HG03045 (cell line): ENCODE results near the gene TMEM54.

Experiments used
- ATAC-seq: cut with Tn5 transposase; IDR thresholded peaks from one replicate; pipeline ENCODE4 v1.9.1; 2021; ENCODE audit warnings: mild to moderate bottlenecking, moderate library complexity; ENCODE audit not compliant: unreplicated experiment

TMEM54 gene

DNA sequence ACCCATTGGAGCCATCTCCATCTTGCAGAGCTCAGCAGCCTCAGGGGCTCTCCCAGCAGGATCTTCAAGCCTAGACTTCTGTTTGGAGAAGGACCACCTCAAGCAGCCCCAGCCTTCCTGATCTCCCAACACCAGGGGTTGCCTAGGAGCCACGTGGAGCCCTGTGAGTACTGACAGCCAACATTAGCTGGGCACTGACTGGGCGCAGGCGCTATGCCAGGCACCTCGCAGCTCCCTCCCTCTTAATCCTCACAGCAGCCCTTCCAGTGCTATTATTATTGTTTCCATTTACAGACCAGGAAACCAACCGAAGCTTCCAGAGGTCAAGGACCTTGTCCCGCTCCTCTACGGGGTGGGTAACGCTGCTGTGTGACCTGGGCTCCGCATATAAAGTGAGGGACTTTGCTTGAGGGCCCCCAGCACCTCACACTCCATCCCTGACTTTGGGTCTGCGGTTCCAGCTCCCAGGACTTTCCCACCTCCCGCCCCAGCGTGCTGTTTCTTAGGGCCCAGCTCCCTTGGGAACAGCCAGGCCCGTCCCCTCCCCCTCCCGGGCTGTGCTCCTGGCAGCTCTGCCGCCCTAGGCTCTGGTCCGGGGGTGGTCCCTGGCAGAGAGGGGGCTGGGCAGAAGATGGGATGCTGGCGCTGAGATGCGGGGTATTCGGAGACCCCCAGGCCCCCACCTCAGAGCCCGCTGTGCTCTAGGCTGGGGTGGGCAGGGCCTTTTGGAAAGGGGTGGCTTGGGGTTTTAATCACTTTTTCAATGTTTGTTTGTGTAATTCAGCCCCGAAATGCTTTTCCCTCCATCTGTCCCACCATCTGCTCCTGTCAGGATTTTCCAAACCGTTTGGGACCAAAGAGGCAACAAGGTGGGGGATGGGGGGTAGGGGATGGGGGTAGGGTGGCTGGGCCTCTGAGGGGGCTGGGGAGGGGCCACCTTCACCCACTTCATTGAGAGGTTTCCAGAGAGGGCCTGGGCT is 19.0 kb downstream of the TMEM54 start:
- ATAC-seq: no peak

DNA sequence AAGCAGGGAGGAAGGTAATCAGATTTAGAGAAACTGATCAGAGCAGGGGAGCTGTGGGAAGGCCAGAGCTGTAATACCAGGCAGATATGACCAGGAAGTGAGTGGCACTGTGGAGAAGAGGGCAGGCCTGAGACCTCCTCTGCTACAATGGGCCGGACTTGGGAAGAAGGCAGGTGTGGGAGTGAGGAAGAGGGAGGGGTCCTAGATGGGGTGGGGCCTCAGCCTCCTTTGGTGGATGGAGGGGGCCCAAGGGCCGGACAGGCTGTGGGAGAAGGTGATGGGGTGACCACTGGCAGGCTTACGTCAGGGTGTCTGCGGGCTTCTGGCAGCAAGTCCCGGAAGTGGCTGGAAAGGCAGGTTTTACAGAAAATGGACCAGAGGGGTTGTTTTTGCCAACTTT is 19.9 kb downstream of the TMEM54 start:
- ATAC-seq: no peak

- no peak for ATAC-seq
Observed at GRCh38 chr1:32878637-32879041, 22.6 kb downstream of the TMEM54 start.

DNA sequence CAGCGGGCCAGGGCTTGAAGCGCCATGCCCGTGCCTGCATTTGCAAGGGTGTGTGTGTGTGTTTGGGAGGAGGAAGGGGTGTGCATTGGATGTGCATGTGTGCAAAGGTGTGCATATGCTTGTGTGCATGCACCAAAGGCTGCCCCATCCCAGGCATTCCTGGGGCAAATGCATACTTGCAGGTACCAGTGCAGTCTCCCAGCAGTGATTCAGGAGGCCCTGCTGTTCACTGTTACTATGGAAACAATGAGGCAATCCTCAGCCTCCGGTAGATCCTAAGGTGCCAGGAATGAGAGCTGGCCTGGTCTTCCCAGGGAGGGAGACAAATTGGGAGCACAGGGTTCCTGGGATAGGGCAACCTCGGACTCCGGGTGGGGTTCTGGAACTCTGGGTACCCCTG is 23.0 kb downstream of the TMEM54 start:
- ATAC-seq: no peak

DNA sequence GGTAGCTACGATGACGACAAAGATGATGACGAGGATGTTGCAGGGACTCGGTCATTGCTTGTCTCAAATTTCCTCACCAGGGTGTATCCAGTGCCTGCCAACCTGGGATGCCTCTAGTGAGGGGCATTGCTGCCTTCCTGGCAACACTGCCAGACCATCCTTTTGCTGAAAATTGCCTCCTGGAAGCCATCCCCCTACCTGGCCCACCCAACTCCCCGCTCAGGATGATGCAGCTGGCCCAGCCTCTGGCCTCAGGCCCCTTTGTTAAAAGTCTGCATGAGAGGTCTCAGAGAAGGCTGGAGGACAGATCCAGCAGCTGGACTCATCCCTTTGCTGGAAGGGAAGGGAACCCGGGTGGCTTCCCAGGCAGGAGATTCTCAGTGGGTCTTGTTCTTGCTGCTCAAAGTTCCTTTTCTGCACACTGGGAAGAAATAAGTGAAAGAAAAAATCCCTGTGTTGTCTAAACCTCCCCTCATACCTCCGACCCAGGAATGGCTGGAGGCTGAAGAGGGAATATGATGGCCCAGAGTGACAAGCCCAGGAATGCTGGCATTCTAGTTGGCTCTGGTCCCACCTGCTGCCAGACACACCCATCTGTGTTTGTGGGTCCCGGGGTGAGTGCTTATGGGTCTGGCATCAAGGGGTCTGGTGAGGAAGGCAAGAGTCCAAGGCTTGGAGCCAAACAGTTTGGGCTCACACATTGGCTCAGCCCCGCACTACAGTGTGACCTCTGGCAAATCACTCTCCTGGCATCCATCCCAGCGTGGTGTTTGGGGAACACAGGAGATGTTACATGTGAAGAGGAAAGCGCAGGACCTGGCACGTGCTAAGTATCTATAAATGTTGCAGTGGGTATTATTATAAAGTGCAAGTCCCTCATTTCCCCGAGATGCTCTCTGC is 23.7 kb downstream of the TMEM54 start:
- no peak for ATAC-seq

DNA sequence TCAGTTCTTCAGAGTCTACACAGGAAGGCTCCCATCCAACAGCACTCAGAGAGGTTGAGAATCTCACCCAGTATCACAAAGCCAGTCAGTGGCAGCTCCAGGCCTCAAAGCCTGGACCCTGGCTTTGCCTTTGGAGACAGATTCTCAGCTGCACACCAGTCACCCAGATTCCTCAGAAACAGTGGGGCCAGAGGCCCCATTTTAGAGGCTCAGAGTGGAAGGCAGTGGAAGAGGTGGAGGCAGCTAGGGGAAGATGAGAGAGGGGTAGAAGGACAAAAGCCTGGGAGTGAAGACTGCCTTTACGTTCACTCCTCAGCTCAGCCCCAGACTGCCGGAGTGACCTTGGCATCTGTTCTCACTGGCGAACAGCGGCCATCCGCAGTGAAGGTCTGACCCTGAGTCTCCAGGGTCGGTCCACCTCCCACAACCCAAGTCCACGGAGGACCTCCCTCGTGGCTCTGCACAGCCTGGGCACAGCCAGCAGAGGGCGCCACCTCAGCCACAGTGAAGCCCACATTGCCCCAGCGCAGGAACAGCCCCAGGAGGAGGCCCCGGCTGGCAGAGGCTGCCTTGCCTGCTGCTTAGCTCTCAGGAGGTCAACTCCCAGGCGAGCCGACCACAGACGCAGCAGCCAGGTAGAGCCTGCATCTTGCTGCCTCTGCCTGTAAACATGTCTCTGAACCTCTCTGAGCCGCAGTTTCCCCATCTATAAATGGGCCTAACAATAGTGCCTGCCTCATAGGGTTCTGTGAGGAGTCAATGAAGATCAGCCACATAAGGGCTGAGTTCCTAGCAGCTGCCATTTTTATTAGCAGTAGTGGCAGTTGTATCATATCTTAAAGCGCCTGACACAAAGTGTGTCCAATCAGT is 24.6 kb downstream of the TMEM54 start:
- no peak for ATAC-seq

DNA sequence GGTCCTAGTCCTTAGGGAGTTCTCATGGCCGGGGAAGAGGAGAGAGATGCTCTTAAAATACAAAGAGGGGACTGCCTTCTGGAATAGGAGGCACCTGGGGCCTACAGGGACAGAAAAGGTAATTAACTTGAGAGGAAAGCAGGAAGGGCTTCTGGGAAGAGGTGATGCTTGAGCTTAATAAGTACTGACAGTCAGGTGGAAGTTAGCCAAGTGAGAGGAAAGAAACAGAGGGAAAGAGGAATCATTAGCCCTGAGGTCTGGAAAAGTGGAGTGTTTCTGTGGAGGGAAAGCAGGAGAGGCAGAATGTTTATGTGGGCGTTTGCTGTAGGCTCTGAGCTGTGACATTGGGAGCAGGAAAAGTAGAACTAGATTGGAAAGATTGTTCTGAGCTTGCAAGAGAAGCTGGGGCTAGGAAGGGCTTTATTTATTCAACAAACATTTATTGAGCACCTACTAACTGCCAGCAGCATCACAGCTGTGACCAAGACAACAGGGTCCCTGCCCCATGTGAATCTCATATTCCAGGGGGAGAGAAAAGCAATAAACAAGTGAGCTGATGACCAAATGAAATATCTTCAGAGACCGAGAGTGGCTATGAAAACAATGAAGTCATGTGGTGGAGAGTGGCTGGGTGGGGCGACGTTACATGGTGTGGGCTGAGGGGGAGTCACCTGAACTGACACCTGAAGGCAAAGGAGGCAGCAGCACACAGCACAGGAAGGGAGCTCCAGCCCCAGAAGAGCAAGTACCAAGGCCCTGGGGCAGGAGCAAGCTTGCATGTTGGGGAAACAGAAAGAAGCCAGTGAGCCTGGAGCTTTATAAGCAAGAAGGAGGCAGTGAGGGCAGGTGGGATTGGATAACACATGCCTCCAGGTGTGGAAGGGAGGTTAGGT is 26.1 kb downstream of the TMEM54 start:
- ATAC-seq: no peak

GRCh38 chr1:32873484-32873883 is 27.7 kb downstream of the TMEM54 start:
- no peak for ATAC-seq

DNA sequence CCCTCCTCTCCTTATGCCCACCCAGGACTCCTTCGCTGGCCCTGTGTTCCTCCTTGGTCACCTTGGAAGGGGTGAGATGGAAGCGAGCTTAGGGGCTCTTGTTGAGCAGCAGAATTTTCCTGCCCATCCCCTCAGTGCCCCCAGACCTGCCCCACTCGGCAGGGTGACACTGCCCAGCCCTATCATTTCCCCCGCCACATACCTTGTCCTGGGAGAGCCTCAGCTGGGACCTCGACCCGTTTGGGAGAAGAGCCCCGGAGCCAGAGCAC is 29.1 kb downstream of the TMEM54 start:
- ATAC-seq: no peak

GRCh38 chr1:32871364-32872191 is 29.6 kb downstream of the TMEM54 start:
- ATAC-seq: no peak

DNA sequence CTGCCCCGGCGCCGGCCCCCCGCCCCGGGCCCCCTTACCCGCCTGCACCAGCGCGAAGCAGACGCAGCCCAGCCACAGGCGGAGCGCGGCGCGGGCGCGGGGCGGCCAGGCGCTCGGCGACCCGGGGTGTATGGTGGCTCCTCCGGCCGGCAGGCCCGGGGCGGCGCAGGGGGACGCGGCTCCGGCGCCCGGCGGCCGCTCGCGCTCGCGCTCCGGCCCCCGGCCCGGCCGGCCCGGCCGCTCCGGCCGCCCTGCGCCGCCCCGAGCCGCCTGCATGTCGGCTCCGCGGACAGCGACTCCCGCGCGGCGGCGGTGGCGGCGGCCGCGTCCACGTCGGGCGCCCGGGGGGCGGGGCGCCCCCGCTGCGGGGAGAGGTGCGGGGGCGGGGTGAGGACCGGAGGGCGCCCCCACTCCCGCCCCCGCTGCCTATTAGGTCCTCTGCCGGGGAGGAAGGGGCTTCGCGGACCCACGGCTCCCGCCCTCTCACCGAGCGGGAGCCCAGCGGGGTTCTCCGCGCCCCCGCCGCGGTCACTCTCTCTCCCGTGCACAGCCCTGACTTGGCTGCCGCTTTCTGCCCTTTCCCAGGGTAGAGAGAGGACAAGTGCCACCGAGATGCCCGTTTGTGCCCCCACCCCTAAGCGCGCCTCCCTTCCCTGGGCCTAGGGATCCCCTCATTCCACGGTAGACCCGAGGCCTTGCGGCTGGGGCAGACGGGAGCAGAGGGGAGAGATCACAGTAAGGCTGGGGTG is 30.4 kb downstream of the TMEM54 start, which contains the start of gene FNDC5:
TSS of gene FNDC5 (minus strand) at position 298 of the 749 bp plus-strand sequence.
- ATAC-seq: no peak

GRCh38 chr1:32869923-32870614 is 31.1 kb downstream of the TMEM54 start:
- no peak for ATAC-seq

DNA sequence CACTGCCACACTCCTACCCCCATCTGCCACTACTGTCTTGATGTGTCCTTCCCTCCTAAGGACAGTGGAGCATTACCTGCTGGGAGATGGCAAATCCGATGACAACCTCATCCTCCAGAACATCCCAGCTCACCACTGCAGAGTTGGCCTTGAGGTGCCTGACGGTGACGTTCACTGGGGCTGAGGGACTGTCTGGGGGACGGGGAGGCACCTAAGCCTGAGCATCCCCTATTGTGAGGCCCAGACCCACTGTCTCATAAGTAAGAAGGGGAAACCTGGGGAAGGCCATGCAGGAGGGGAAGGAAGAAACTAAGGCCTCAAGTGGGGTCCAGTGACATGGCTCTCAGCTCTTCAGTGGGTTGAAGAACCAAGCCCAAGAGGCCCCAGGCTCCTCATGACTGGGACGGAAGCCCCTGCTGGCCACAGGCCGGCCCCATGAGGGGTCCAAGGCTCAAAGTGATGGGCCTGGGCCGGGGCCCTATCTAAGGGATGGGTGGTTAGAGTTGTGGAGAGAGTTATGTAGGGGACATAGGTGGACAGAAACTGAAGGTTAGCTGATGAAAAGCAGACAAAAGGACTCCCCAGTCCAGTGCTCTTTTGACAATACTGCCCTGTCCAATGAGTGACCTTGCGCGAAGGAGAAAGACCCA is 32.3 kb downstream of the TMEM54 start:
- no peak for ATAC-seq

DNA sequence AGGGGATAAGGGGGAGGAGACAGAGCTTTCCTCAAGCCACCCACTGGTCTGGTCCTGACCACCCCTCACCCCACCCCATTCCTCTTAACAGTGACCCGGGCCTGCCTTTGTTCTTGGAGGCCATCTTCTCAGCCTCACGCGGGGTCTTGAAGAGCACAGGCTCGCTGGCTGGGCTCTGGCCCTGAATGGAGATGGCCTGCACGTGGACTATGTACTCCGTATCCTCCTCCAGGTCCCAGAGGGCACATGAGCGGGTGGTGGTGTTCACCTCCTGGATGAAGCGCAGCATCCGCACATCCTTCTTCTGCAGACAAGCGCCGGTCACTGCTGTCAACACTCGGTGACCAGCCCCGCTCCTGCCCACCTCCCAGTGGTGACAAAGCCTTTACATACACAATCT is 33.1 kb downstream of the TMEM54 start:
- no peak for ATAC-seq

DNA sequence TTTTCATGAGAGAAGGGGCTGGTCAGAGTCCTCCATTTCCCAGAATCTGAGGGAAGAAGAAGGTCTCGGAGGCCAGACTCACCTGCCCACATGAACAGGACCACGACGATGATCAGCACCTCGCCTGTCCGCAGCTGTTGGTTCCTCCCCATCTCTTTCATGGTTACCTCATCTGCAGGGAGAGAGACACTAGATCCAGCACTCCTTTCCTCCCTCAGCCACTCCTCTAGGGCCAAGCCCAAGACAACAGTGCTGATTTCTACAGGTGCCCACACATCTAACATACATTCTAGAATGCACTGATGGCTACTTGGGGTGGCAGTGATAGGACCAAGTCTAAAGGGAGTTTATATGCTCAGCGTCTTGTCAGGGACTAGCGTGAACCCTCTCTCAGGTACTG is 33.5 kb downstream of the TMEM54 start:
- ATAC-seq: no peak

GRCh38 chr1:32867151-32867550 is 34.0 kb downstream of the TMEM54 start:
- ATAC-seq: no peak
